Neuron (in vitro differentiated cells): ENCODE measurements around the gene SLBP.

Source experiments
- H2AFZ ChIP-seq: one replicate; pipeline ENCODE4 v1.6.1; 2013; ENCODE audit warnings: low read depth, mild to moderate bottlenecking, inconsistent platforms, low read length, moderate library complexity
- H3K27me3 ChIP-seq: one replicate; pipeline ENCODE4 v1.6.1; 2013; ENCODE audit warnings: low read length; ENCODE audit not compliant: insufficient read depth
- H3K36me3 ChIP-seq: one replicate; pipeline ENCODE4 v1.6.1; 2013; ENCODE audit warnings: low read length; ENCODE audit not compliant: insufficient read depth
- H3K4me1 ChIP-seq: one replicate; pipeline ENCODE4 v1.6.1; 2013; ENCODE audit warnings: low read length; ENCODE audit not compliant: insufficient read depth
- H3K4me3 ChIP-seq: 2 replicates; pipeline ENCODE4 v1.5.1; 2013; ENCODE audit warnings: mild to moderate bottlenecking, low read length, moderate library complexity
- H3K9me3 ChIP-seq: one replicate; pipeline ENCODE4 v1.6.1; 2013; ENCODE audit warnings: low read length

The SLBP gene

DNA sequence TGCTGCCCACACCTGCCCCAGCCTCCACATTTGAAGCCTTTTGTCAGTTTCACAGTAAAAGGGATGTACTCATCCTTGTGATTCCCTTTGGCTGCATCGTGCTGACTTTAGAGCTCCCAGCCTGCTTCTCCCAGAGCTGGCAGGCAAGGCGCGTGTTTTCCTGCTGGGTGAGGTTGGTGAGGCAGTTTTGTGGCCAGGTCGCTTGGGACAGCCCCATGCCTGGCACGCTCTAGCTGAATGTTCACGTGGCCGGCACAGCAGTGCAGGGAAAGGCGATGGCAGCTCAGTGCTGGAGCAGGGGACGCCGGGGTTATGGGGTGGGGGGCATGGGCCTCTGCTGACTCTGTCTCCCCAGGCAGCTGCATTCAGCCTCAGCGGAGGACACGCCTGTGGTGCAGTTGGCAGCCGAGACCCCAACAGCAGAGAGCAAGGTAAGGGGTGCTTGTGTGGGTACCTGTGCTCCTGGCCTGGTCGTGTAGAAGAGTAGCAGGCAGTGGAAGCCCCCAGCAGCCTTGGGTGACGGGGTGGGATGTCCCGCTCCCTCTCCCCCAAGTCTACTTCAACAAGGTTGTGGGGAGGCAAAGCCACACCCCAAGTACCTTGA lies 18.5 kb upstream of the SLBP start:
- H3K36me3 ChIP-seq = peaks cover 80% of the 10 kb centered on the region
- no peak overlapping the region for H3K4me3 ChIP-seq
- H3K4me1 ChIP-seq = peaks cover 3% of the 10 kb centered on the region
- H3K27me3 ChIP-seq = no peaks in the 10 kb centered on the region
- no peaks in the 10 kb centered on the region for H3K9me3 ChIP-seq
- H2AFZ ChIP-seq = no peak overlapping the region

DNA sequence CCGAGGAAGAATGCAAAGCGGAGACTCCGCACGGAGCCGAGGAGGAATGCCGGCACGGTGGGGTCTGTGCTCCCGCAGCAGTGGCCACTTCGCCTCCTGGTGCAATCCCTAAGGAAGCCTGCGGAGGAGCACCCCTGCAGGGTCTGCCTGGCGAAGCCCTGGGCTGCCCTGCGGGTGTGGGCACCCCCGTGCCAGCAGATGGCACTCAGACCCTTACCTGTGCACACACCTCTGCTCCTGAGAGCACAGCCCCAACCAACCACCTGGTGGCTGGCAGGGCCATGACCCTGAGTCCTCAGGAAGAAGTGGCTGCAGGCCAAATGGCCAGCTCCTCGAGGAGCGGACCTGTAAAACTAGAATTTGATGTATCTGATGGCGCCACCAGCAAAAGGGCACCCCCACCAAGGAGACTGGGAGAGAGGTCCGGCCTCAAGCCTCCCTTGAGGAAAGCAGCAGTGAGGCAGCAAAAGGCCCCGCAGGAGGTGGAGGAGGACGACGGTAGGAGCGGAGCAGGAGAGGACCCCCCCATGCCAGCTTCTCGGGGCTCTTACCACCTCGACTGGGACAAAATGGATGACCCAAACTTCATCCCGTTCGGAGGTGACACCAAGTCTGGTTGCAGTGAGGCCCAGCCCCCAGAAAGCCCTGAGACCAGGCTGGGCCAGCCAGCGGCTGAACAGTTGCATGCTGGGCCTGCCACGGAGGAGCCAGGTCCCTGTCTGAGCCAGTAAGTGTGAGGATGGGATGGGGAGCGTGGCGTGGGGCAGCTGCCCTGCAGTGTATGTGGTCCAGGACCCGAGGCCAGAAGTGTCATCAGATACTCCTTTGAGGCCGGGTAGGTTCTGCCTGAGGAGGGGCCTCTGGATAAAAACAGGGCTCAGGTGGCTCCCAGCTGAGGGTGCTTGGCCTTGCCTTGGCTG lies 16.2 kb upstream of the SLBP start:
- Histone ChIP-seq H3K27me3 (no peaks in the 10 kb centered on the region), H3K4me3 (no peak overlapping the region), H3K4me1 (peaks cover 4% of the 10 kb centered on the region), H3K36me3 (peaks cover 78% of the 10 kb centered on the region), H2AFZ (no peak overlapping the region), H3K9me3 (no peaks in the 10 kb centered on the region)

DNA sequence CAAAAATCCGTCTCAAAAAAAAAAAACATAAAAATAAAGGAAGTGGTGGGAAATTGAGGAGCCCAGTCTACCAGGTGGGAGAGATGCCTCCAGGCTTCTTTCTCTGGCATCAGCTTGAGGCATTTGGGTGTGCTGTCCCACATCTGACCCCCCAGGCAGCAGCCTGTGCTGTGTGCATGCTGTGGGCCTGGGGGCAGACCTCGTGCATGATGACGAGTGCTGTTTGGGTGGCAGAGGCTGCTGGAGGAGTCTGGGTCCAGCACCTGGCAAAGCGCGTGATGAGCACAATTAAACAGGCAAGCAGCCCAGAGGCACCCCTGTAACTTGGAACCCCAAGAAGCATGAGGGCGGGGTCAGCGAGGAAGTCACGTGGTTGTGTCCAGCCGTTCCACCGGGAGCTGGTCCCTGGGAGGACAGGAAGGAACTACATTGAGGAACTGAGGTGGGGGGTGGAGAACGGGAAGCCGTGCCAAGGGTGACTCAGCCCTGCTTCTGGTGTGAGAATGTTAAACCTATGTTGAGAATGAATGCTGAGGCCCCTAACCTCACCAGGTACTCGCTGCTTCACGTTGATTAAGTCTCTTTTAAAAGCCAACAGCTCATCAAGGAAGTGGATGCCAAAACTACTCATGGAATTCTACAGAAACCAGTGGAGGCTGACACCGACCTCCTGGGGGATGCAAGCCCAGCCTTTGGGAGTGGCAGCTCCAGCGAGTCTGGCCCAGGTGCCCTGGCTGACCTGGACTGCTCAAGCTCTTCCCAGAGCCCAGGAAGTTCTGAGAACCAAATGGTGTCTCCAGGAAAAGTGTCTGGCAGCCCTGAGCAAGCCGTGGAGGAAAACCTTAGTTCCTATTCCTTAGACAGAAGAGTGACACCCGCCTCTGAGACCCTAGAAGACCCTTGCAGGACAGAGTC lies 15.3 kb upstream of the SLBP start:
- no peak overlapping the region for H3K4me3 ChIP-seq
- peaks cover 14% of the 10 kb centered on the region for H3K4me1 ChIP-seq
- no peak overlapping the region for H2AFZ ChIP-seq
- peaks cover 73% of the 10 kb centered on the region for H3K36me3 ChIP-seq
- H3K9me3 ChIP-seq = no peaks in the 10 kb centered on the region
- no peaks in the 10 kb centered on the region for H3K27me3 ChIP-seq

DNA sequence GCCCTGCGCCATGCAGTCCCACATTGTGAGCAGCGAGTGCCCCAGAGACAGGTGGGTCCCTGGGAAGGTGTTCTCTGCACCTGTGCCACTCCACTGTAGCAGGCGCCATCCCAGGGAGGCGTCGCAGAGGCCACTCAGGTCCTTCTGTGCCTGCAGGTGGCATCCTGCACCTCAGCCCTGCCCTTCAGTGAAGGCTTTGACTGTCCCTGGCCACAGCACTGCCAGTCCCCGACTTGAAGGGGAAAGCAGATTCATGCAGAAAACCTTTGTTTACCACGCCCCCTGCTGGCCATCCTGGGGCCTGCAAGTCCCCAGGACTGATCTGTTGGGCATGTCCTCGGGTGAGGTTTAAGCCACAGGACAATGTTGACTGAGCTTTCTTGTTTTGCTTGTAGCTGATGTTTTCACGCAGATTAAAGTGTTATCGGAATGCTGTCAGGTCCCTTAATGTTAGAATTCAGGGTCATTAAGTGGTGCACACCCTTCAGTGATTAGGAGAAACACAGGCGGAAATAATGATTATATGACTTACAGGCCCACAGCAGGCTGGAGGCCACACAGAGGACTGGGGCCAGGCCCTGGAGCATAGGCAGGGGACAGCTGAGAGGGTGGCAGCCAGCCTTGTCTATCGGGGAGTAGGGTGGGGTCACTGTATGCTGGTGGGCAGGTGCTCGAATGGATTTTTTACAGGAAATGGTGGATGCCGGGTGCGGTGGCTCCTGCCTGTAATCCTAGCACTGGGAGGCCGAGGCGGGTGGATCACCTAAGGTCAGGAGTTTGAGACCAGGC lies 14.2 kb upstream of the SLBP start:
- Histone ChIP-seq H3K36me3 (peaks cover 64% of the 10 kb centered on the region), H2AFZ (no peak overlapping the region), H3K4me3 (no peak overlapping the region), H3K9me3 (no peaks in the 10 kb centered on the region), H3K27me3 (no peaks in the 10 kb centered on the region), H3K4me1 (peaks cover 22% of the 10 kb centered on the region)

DNA sequence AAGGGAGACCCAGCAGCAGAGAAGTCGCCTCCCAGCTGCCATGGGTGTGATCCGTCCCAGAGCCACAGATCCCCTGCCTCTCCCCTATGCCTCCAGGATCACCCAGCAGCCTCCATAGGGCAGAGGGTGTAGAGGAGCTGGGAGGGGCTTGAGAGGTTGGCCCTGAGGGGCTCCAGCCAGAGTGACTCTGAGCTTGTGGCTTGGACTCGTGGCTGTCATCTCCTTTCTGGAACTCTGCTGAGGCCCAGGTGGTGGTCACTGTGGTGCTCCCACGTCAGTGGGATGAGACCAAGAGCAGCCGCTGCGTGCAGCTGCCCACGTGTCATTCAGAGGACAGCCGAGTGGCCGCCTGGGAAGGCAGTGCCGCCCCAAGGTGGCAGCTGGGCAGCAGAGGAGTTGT lies 13.4 kb upstream of the SLBP start:
- Histone ChIP-seq H2AFZ (no peak overlapping the region), H3K4me1 (peaks cover 22% of the 10 kb centered on the region), H3K9me3 (no peaks in the 10 kb centered on the region), H3K4me3 (no peak overlapping the region), H3K36me3 (peaks cover 55% of the 10 kb centered on the region), H3K27me3 (no peaks in the 10 kb centered on the region)

DNA sequence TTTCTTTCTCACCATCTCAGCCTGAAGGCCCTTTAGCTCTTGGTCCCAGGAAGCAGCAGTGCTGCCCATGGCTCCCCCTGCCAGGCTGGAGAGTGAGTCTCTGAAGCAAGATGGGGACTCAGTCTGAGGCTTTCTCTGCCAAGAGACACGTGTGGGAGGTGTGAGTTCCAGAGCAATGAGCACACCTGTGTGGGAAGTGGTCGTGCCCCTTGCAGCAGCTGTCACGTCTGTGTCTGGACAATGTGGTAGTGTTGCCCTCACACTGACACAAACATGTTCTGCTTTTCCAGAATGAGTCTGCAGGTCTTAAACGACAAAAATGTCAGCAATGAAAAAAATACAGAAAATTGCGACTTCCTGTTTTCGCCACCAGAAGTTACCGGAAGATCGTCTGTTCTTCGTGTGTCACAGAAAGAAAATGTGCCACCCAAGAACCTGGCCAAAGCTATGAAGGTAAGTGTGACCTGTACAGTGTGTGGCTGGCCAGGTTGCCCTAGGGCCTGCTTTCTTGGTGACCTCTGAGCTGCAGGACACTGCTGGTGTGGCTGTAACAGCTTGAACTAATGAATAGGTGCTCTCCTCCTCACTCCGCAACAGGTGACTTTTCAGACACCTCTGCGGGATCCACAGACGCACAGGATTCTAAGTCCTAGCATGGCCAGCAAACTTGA lies 11.1 kb upstream of the SLBP start:
- Histone ChIP-seq H2AFZ (no peak overlapping the region), H3K27me3 (no peaks in the 10 kb centered on the region), H3K36me3 (peaks cover 42% of the 10 kb centered on the region), H3K9me3 (no peaks in the 10 kb centered on the region), H3K4me1 (peaks cover 31% of the 10 kb centered on the region), H3K4me3 (peak overlapping the region; percentile 85)

DNA sequence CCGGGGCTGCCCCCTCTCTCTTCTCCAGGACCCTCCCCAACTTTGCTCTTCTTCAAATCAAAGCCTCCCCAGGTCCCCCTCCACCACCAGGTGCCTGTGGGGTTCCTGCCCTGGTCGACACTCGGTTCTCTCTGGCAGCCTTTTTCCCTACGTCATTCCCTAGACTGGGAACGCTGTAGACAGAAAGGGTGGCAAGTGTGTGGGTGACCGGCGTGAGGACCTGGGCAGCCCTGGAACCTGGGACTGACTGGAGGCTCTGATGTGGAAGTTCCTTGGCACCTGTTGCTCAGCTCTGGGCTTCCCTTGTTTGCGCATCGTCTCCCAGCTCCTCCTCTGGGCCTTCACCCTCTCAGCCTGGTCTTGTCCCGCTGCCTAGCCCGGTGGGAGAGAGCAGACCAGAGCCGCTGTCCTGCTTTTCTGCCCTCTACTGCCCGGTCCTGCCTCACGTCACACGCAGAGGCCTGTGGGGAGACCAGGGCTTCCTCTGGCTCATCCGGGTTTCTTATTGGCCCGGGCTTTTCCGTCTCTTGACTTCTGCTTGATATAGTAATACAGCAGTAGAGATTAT lies 10.5 kb upstream of the SLBP start:
- no peaks in the 10 kb centered on the region for H3K9me3 ChIP-seq
- H3K4me3 ChIP-seq = peak overlapping the region; percentile 85
- H2AFZ ChIP-seq = no peak overlapping the region

DNA sequence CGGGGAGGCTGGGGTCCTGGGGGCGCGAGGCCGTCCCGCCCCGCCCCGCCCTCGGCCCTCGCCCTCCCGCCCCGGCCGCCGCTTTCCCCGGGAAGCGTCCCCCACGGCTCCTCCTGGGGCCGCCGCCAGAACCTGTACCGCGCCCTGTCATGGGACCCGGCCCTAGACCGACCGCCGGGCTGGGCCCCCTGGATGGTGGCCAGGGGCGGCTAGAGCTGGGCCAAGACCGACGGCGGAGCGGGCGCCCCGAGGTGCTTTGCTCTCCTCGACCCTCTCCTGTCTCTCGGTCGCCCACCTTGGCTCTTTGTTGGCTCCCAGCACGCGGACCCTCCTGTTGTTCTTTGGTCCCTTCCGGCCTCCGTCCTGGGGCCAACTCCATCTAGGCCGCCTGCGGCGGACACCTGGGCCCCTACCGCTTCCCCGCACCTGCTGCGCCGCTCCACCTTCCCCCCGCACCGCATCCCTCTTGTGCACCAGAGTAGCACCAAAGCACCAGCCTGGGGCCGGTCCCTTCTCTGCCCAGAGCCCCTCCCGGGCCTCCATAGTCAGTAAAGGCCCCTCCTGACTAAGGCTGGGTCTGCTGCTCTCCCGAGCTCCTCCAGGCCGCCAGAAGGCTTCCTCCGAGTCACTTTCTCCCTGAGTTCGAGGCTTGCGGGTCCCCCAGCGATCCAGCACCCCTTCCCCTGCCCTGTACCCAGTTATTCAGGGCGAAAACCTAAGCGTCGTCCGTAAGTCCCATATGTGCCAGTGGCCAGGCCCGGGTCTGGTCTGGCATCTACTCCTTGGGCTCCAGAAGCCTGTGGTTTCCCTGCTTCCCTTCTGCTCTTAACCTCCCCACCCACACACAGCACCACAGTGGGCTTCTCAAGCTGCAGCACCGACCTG lies 9.8 kb upstream of the SLBP start:
- peaks cover 31% of the 10 kb centered on the region for H3K4me1 ChIP-seq
- H3K27me3 ChIP-seq = no peaks in the 10 kb centered on the region
- H3K9me3 ChIP-seq = no peaks in the 10 kb centered on the region
- peaks cover 41% of the 10 kb centered on the region for H3K36me3 ChIP-seq
- no peak overlapping the region for H2AFZ ChIP-seq
- H3K4me3 ChIP-seq = peak overlapping the region; percentile 85

More for the DNA sequence above, 10.5 kb upstream of the SLBP start:
- H3K27me3 ChIP-seq = no peaks in the 10 kb centered on the region
- H3K36me3 ChIP-seq = peaks cover 42% of the 10 kb centered on the region
- H3K4me1 ChIP-seq = peaks cover 31% of the 10 kb centered on the region

DNA sequence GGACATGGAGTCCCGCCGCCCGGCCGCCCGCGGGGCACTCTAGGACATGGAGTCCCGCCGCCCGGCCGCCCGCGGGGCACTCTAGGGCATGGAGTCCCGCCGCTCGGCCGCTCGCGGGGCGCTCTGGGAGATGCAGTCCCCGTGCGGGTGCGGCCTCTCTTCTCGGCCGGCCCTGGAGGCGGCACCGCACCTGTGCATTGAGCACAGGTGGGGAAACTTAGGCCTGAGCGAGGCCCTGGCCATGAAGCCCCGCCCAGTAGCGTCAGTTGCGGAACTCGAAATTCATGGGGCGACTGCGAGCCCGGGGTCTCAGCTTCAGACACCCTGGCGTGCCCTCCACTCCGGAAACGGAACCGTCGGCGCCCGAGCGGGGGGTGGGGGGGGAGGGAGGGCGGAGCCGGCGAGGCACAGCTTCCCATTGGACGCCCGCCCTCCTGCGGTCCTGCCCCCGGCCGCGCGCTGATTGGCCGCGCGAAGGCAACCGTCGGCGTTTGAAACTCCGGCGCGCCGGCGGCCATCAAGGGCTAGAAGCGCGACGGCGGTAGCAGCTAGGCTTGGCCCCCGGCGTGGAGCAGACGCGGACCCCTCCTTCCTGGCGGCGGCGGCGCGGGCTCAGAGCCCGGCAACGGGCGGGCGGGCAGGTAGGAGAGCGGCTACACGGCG lies 9.0 kb upstream of the SLBP start, which contains the start of the genes TACC3 and TMEM129:
Gene TACC3 (plus strand): TSS at position 519 of the 663 bp plus-strand sequence. CDS start 1,901 bp downstream, outside the sequence.
Gene TMEM129 (minus strand): TSS at position 321 of the 663 bp plus-strand sequence. CDS start 486 bp downstream, outside the sequence.
- Histone ChIP-seq H3K4me3 (peak within 1 kb of the TSS; percentile 98), H3K36me3 (peaks cover 43% of the 10 kb centered on the region), H3K4me1 (peaks cover 31% of the 10 kb centered on the region), H3K9me3 (no peaks in the 10 kb centered on the region), H2AFZ (peak within 1 kb of the TSS; percentile 80), H3K27me3 (no peaks in the 10 kb centered on the region)

DNA sequence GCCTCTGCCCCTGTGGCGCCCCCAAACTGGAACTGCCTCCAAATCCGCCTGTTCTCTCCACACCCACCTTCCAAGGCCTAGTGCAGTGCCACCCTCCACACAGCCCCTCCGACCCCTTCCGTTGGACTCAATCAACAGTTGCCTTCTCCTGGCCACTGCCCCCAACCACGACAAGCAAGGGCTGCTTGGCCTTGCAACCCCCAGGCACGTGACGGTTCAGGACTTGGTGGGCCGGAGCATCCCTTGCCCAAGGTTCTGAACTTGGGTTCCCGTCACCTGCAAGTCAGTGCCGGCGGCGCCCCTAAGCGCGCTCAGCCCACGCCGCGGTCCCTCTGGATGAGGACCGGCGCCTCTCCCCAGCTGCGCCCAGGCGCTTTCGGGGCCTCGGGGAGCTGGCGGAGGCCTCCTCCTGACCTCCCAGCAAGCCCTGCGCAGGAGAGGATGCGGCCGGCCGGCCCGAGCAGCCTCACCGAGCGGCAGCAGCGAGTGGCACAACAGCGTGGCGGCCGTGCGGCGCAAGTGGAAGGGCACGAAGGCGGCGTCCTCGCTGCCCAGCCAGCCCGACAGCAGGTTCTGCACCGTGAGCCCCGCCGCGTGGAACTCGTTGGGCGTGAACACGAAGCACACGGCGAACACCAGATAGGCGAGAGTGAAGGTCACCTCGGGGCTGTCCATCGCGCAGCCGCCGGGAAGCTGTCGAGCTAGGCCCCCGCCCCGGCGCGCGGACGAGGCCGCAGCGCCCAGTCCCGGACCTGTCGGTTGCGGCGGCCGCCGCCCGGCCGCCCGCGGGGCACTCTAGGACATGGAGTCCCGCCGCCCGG lies 8.3 kb upstream of the SLBP start:
- Histone ChIP-seq H3K36me3 (peaks cover 35% of the 10 kb centered on the region), H3K9me3 (no peaks in the 10 kb centered on the region), H3K4me3 (peak overlapping the region; percentile 98), H2AFZ (peak overlapping the region; percentile 80), H3K27me3 (no peaks in the 10 kb centered on the region), H3K4me1 (peaks cover 31% of the 10 kb centered on the region)
